ENCODE data around the gene ADCY2. TPM values are rescaled to one million over a fixed set of nuclear protein-coding genes. Genes with fewer than 3 reads are reported as not detected.

Gene ADCY2
- total and polyA plus RNA-seq, 9 of the 15 experiments (the other 6 are each of a cell fraction or from before 2014, with no cell fraction given), result 0.01 to 0.15 (median 0.03) TPM; not detected in 5

GRCh38 chr5:7869474-7870136 is 473.7 kb downstream of the ADCY2 start (continued):
- TF ChIP-seq PATZ1 (CRISPR knock-in tag; IDR thresholded peaks at IDR 0.05; ENCODE audit: borderline replicate concordance), result no peak
- peak; percentile 5 for TF ChIP-seq U2AF1 (optimal IDR thresholded peaks at IDR 0.05; ENCODE audit: low read depth, low read length)
- no peak for TF ChIP-seq ZNF224 (CRISPR knock-in tag; IDR thresholded peaks at IDR 0.05)
- no peak for TF ChIP-seq NR0B1 (IDR thresholded peaks at IDR 0.05; ENCODE audit: partially characterized antibody)
- TF ChIP-seq NONO (IDR thresholded peaks at IDR 0.05; ENCODE audit: low read depth in 2 of 2, low read length in 1 of 2), result peak in 1 of 2 experiments; percentile 17; a peak in 1 of 4 replicates
- no peak for TF ChIP-seq TARDBP (IDR thresholded peaks at IDR 0.05)
- no peak for TF ChIP-seq ARID4B (CRISPR knock-in tag; IDR thresholded peaks at IDR 0.05)
- peak in 1 of 2 experiments; percentile 16; a peak in 1 of 4 replicates for TF ChIP-seq KDM1A (IDR thresholded peaks at IDR 0.05)
- no peak for TF ChIP-seq REST (IDR thresholded peaks at IDR 0.05; ENCODE audit: borderline replicate concordance)
- TF ChIP-seq REST (CRISPR knock-in tag; IDR thresholded peaks at IDR 0.05; ENCODE audit: low read depth), result peak; percentile 32; the same call in 1 of the 2 replicates

Measured in K562 (cell line).